Suppressor macrophage treated with lipopolysaccharide for 4 hours (primary cell): ENCODE data around the gene LAP3.
"Not testable (repeated sequence)": the region's sequence is repeated elsewhere in the genome, so short reads cannot be mapped to it uniquely, and the experiment has no call there.

ENCODE experiments used
- DNase-seq: peaks from one replicate; pipeline ENCODE4 v3.0.0-alpha.2; 2020

LAP3 gene

DNA sequence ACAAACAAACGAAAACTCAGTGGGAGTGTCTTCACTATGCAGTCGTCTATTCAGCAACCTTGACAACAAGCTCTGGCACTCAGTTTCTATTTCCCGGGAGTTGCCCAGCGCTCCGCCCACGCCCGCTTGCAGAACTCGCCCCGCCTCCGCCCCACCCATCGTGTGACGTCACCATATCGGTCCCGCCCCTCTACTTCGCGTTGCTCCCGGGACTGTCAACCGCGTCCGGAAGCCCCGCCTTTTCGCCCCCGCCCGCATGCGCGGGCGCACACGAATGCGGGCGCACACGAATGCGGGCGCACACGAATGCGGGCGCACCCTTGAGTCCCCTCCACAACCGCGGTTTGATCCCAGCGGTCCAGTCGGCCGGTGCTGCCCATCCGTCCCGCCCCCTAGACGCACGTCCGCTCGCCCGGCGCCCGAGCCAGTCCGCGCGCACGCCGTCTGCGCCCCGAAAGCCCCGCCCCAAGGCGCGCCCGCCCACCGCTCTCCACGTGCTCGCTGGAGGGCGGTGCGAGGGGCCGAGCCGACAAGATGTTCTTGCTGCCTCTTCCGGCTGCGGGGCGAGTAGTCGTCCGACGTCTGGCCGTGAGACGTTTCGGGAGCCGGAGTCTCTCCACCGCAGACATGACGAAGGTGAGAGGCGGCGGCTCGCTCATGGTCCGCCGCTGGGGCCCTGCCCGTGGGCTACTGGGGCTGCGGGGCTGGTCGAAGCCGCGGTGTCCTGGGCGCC, at the start of gene LAP3:
Gene LAP3, plus strand, starts transcription at position 267 of the 733 bp plus-strand sequence. Its CDS starts 268 bp downstream, at position 535.
- peak; percentile 99 for DNase-seq

DNA sequence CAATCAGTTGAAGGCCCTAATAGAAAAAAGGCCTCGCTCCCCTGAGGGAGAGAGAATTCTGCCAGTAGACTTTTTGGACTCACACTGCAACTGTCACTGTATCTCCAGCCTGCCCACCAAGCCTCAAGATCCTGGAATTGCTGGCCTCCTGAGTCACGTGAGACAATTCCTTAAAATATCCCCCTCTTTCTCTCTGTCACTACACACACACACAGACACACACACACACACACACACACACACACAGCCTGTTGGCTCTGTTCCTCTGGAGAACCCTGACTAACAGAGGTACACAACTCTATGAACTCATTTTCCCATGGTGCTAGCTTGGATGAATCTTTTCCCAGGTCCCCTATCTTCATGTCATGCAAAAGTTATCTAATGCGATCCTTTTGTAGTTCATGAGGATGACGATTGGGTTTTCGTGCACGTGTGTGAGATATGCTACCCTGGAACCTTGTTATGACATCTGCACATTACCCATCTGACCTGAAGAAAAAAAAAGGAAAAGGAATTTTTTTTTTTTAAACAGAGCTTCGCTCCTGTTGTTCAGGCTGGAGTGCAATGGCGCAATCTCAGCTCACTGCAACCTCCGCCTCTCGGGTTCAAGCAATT, 48.3 kb upstream of the LAP3 start:
- DNase-seq: no peak

DNA sequence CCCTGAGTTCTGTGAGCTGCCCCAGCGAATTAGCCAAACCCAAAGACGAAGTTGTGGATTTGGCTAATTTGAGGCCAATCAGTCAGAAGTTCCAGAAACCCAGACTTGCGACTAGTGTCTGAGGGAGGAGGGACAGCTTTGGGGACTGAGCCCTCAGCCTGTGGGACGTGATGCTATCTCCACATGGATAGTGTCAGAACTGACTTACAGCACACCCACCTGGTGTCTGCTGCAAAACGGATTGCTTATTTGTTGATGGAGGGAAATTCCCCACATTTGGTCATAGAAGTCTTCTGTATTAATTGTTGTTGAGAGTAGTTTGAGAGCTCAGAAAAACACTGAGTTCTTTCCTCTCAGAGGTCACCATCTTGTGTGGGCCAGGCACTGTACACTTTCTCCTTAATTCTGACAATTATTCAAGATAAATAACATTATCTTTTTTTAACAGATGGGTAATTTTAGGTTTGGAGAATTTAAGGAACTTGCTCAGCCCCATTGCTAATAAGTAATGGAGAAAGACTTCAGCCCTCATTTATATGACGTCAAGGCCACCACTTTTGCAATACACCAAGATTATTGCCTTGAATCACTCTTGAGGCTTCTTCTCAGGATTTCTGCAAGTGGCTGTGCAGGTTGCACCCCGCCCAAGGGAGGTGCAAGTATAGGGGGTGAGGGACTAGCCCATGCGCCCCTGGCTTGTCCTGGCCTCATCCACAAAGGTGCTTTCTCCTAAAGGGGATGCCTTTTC, 45.3 kb upstream of the LAP3 start:
- peak; percentile 62 for DNase-seq

DNA sequence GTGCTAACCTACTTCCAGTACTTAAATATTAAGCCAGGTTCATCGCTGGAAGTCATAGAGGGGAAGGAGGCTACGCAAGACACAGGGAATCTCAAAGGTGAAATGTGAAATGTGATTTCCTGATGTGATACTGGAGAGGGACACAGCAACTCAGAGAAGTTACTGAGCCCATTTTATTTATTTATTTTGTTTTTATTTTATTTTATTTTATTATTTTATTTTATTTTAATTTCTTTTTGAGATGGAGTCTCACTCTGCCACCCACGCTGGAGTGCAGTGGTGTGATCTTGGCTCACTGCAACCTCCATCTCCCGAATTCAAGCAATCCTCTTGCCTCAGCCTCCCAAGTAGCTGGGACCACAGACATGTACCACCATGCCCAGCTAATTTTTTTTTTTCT, 42.3 kb upstream of the LAP3 start:
- no peak for DNase-seq

DNA sequence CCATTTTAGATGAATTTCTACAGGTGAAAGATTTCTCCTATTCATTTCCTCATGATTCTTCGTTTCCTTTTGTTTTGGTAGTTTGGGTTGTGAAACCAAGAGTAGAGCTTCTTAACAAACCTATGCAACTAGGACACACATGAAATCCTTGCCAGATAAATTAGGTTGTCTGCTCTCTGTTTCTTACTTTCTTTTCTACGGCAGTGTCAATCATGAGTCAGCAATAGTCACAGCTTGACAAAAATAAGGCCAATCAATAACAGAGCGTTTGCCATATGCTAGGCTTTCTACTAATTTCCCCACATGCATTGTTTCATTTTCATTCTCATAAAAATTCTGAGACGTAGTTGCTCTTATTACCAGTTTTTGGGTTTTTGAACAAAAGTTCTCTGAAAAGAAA, 41.8 kb upstream of the LAP3 start:
- no peak for DNase-seq

DNA sequence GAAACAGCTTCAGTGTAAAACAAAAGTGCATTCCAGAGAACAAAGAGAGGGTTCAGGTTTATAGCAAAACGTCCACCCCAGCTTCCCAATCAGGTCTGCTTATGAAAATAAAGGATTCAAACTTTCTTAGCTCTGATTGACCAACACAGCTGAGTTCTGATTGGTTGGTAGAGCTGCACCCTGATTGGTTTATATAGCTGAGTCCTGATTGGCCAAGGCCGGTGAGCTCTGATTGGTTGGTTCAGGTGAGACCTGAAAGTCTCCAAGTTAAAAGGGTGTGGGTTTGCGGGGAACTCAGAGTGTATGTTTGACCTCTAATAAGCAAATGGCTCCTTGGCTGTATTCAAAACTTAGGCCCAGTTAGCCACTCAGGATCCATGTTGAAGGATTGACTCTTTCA, 41.1 kb upstream of the LAP3 start:
- DNase-seq: no peak

DNA sequence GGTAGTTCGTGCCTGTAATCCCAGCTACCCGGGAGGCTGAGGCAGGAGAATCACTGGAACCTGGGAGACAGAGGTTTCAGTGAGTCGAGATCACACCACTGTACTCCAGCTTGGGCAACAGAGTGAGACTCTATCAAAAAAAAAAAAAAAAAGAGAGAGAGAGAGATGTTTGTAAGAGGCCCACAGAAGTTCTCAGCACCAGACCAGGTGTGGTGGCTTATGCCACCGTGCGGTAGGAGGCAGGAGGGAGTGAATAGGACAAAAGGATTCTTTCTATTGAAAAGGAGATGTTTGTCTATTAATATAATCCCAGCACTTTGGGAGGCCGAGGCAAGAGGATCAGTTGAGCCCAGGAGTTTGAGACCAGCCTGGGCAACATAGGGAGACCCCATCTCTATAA, 39.9 kb upstream of the LAP3 start:
- DNase-seq: not testable (repeated sequence)

GRCh38 chr4:17544205-17544604, 32.8 kb upstream of the LAP3 start:
- peak; percentile 81 for DNase-seq

- no peak for DNase-seq
These were observed 32.2 kb upstream of the LAP3 start for GRCh38 chr4:17544831-17545234.

DNA sequence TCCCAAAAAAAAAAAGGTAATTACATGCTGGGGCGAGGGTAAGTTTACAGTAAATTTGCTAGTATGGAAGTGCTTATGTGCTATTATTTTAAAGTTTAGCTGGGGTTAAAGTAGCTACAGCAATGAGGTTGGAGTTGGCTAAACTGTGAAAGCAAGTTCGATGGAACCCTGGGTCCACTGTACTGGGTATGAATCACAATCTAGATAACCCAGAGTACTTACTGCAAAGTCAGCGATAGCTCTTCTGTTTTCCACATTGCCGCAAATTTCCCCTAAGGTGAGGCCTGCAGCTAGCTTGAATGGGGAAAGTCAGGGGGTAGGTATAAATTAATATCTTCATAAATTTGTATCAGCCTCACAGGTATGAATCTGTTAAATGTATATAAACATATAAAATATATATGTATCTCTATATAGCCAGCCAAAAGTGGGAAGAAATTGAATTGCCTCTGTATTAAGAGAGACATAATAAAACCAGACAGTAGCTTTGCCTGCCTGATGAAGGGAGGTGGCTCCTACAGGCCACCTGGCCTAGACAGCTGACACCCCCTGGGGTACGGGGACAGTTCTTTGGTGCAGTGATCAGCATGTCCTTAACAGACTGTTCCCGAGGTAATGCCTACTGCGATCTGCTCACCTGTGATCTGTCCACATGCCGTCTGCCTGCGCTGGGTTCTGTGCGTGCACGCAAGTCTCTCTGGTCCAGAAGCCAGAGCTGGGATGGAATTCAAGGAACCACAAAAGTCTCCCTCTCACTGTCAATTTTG, 31.4 kb upstream of the LAP3 start:
- DNase-seq: no peak

- no peak for DNase-seq
These were observed 30.8 kb upstream of the LAP3 start for GRCh38 chr4:17546222-17546621.

GRCh38 chr4:17546678-17547077, 30.3 kb upstream of the LAP3 start:
- no peak for DNase-seq

DNA sequence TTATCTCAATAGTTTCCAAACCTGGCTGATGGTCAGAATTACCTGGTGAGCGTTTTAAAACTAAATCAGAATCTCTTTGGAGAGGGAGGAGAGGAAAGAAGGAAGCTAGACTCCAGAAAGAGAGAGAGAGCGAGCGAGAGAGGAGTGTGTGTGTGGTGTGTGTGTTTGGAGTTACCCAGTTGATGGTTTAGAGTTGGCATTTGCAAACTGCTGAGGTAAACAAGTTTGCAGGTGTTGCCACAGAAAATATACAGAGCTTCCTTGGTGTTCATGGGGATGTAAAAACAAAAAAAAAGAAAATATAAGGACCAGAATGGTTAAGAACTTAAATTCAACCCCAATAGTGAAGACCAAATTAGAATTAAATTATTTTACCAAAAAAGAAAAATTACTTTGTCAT, 26.4 kb upstream of the LAP3 start:
- no peak for DNase-seq

DNA sequence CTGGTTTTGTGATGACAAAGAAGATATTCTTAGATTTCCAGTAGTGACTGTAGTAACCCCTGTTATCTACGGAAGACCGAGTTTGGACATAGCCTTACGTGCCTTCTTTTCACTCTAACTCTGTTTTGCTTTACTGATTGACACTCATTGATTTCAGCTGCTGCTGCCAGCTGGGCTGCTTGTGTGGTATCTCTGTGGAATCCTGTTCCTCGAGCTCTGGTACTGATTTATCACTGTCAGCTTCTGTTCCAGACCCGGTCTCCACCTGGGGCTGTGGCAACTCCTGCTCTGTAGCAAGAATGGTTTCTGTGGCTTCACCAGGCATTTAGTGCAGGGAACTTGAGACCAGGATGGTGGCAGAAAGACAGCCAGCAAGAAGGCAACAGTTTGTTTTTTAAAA, 24.6 kb upstream of the LAP3 start:
- no peak for DNase-seq

GRCh38 chr4:17554568-17554967, 22.4 kb upstream of the LAP3 start:
- DNase-seq: peak; percentile 26

- DNase-seq: no peak
These were observed 20.5 kb upstream of the LAP3 start for GRCh38 chr4:17556498-17556897.

GRCh38 chr4:17557880-17558279, 19.1 kb upstream of the LAP3 start:
- DNase-seq: no peak

DNA sequence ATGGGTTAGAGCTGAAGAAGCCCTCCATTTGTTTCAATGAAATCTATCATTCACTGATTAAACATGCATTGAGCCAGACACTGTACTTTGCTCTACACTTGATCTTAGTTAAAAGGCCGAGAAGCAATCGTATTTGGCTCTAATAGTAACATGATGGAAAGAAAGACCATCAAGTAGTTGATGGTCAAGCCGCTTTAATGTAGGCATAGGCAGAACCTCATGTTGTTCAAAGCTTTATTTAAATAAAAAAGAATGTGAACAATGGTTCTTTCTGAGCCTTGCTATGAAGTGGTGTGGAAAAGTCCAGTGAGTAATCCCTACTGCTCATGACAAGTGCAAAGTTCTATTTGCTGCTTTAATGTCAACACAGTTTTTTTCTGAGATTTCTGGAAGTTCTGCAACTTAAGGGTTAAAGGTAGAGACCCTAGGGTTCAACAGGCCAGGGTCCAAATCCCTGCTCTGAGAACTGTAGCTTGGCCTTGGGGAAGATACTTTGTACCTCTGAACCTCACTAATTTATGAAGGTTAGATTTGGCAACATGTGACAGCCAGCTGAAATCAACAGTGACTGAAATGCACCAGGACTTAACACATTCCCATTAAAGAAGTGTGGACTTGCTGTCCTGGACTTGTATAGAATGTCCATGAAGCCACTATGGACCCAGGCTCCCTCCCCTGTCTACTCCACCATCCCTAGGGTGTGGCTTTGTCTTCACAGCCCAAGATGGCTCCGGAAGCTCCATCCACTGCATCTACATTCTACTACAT, 17.9 kb upstream of the LAP3 start:
- DNase-seq: no peak

DNA sequence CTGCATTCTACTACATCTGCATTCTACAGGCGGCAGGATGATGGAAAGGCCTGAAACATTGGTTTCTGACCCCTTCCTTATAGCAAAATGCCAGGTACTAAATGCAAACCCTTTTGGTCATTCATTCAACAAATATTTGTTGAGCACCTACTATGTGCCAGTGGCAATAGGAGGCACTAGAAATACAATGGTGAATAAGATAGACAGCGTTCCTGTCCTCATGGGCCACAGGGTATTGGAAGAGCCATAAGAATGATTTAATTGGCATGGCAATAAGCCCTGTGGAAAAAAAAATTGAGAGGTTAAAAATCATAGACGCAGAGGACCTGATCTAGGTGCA, 17.3 kb upstream of the LAP3 start:
- DNase-seq: no peak

DNA sequence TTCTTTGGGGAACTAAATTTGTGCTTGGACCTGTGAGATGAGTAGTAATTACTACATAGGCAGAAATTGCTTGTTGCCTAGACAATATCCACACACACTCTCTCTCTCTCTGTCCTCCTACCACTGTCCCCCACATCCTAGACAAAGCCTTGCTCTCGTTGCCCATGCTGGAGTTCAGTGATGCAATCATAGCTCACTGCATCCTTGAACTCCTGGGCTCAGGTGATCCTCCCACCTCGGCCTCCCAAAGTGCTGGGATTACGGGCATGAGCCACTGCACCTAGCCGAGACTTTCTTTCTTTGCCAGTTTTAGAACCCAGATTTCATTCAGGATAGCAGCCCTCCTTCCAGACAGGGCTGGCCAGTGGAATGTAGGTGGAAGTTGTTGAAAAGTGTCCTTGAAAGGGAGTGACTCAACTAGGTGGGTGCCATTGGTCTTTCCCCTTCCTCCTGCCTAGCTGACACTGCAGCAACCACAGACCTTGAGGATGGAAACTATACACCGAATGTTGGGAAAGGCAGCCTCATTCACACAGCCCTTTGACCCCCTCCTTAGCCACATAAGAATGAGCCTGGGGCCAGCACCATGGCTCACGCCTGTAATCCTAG, 16.8 kb upstream of the LAP3 start:
- no peak for DNase-seq

- peak; percentile 72 for DNase-seq
These were observed 15.6 kb upstream of the LAP3 start for GRCh38 chr4:17561195-17561909.

DNA sequence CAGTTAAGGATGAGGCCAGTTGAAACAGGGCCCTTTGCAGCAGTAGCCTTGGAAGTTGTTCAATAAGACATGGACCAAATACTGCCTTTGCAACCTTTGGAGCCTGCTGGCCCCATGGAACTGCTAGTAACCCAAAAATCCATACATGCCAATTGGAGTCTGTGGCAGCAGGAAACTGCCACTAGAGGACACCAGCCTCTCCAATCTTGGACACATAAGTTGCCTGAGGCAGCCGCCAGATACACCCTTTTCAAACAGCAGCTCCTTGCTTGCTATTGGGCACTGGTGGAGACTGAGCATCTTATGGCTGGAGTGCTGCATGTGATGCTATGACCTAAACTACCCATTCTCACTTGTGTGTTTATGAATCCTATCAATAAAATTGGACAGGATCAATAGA, 14.8 kb upstream of the LAP3 start:
- no peak for DNase-seq
